HG03103 (cell line): Measurements from ENCODE around the gene AKR7A2.
"Not testable (repeated sequence)": the region's sequence is repeated elsewhere in the genome, so short reads cannot be mapped to it uniquely, and the experiment has no call there.

Source experiments
- ATAC-seq: cut with Tn5 transposase; IDR thresholded peaks from one replicate; pipeline ENCODE4 v1.9.1; 2021; ENCODE audit warnings: low read depth; ENCODE audit not compliant: unreplicated experiment

AKR7A2 gene

GRCh38 chr1:19308509-19308907, 3.4 kb downstream of the AKR7A2 start:
- no peak for ATAC-seq

DNA sequence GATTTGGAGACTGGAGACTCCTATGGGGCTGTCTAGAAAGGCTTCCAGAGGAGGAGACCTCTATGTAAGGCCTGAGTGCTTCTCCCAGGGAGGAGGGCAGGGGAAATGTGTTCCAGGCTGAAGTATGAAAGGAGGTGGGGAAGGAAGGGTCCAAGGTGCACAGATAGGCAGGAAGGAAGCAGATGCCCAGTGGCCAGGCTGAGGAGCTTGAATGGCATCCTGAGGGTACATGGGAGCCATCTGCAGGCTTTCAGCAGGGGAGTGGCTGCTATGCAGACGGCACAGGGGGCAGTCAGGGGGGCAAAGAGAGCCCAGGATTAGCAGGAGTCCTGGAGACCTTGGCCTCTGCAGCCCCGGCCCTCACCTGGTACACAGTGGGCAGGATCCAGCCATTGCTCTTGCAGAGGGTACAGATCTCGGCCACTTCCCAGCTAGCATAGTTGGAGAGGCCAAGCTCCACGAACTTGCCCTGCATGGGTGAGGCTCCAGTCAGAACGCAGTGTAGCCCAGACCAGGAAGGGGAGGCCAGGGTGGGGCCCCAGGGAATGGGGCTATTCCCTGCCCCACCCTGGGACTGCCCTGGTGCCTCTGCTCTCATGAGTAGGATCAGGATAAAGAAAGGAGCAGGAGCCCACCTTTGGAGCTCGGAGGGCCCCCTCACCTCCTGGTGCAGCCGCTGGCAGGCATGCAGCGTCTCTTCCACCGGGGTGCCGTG, 4.0 kb downstream of the AKR7A2 start:
- no peak for ATAC-seq

DNA sequence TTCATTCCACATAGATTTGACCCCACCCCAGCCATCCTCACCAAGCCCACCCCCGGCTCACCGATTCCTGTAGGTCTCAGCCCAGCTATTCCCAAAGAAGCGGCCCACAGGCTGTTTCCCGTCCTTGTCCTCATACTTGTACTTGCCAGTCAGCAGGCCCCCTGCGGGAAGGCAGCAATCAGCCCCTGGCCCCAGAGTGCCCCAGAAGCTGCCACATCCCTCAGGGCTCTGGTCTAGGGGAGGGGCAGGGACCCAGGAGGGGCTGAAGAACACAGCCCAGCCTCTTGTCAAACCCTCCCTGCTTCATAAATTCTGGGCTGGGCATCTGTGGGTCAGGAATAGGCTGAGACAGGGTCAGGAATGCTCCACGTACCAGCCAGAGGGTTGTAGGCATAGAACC, 5.0 kb downstream of the AKR7A2 start:
- ATAC-seq, result no peak

GRCh38 chr1:19305880-19306279, 6.1 kb downstream of the AKR7A2 start:
- no peak for ATAC-seq

GRCh38 chr1:19304081-19304480, 7.9 kb downstream of the AKR7A2 start:
- ATAC-seq, result not testable (repeated sequence)

- ATAC-seq, result no peak
Measured at GRCh38 chr1:19300211-19300610, 11.7 kb downstream of the AKR7A2 start.

DNA sequence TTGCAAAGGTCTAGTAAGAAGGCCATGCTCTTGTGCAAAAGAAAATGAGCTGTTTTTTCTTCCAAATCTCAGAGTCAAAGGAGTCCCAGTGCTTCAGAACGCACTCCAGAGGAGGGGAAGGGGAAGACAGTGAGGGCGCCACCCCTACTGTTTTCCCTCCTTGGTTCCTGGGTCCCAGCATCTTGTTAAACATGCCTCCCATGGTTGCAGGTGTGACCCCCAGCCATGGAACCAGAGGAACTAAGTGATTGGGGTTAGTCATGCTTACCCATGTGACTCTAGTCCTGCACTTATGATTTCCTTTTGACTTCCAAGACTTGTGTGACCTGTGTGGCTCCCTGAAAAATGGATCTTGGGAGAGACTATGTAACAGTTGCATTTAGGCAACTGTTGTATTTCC, 17.3 kb downstream of the AKR7A2 start:
- no peak for ATAC-seq

DNA sequence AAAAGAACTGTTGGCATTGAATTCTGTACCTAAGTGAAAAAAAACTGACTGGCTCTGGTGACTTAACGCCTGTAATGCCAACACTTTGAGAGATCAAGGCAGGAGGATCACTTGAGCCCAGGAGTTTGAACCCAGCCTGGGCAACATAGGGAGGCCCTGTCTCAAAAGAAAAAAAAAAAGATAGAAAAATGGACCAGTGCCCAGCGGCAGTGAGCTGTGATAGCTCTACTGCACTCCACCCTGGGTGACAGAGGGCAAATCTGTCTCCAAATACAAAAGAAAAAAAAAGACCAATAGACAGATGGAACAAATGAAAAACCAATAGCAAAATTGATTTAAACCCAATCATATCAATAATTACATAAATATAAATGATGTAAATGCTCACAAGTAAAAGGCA, 22.7 kb downstream of the AKR7A2 start:
- no peak for ATAC-seq

DNA sequence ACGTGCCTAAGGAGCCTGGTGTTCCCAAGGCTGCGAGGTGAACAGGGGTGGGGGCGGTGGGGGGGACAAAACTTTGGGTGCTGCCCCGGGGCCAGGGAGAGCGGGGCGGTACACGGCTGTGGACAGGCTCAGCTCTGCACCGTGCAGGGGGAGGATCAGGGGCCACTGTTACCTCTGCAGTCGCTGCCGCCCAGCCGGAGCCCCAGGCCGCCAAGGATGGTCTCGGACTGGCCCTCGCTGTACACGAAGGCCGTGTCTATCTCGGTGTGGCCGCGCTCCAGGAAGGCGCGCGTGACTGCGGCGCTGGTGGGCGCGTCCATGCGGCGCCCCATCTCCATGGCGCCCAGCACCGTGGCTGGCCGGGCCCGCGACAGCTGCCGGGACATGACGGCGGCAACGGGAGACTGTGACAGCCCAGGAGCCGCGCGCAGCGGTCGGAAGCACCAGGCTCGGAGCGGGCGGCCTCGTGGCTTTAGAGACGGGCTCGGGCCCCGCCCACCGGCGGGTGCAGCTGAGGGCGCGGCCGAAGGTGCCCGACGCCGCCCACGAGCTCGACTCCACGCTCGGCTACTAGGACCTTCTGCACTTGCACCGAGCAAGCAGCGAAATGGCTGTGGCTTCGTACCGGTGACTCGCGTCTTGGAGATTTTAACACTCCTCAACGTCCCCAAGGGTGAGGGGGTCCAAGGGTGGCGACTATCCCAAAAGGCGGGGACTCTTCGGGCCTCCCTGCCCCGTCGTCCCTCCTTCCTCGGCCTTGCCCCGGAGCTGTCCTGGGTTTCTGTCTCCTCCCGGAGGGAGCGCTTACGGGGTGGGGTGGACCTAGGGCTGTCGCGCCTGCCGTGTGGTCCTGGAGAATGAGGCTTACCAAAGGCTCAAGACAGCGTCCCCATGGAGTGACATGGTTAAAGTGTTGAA, 23.4 kb downstream of the AKR7A2 start, which contains the start of gene AKR7A3:
AKR7A3 (minus strand) TSS at position 447 of the 918 bp plus-strand sequence; CDS start at position 386, 61 bp downstream.
- not testable (repeated sequence) for ATAC-seq

GRCh38 chr1:19287436-19288185, 24.3 kb downstream of the AKR7A2 start:
- no peak for ATAC-seq

GRCh38 chr1:19285807-19286206, 26.1 kb downstream of the AKR7A2 start:
- not testable (repeated sequence) for ATAC-seq

- not testable (repeated sequence) for ATAC-seq
Measured at GRCh38 chr1:19285366-19285765, 26.6 kb downstream of the AKR7A2 start.

- no peak for ATAC-seq
Measured at GRCh38 chr1:19284881-19285280, 27.1 kb downstream of the AKR7A2 start.

DNA sequence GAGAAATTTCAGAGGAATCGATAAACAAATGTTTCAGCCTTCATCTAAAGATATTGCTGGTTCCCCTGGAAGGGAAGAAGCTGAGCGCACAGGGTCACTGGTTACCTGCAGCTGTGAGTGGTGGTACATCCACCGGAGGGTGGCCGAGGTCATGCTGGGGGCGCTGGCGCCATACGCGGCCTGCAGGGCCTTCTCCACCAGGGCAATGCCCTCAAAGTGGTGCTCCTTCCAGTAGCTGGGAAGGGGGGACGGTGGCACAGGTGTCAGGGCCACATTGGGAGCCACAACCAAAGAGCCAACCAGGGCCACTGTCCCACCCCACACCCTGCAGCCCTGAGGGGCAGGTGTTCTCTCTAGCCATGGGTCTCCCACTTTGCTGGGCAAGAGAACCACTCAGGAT, 28.1 kb downstream of the AKR7A2 start:
- no peak for ATAC-seq

DNA sequence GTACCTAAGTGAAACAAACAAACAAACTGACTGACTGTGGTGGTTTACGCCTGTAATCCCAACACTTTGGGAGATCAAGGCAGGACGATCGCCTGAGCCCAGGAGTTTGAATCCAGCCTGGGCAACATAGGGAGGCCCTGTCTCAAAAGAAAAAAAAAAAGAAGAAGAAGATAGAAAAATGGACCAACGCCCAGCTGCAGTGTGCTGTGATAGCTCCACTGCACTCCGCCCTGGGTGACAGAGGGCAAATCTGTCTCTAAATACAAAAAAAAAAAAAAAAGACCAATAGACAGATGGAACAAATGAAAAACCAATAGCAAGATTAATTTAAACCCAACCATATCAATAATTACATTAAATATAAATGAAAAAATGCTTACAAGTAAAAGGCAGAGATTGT, 37.3 kb downstream of the AKR7A2 start:
- no peak for ATAC-seq

DNA sequence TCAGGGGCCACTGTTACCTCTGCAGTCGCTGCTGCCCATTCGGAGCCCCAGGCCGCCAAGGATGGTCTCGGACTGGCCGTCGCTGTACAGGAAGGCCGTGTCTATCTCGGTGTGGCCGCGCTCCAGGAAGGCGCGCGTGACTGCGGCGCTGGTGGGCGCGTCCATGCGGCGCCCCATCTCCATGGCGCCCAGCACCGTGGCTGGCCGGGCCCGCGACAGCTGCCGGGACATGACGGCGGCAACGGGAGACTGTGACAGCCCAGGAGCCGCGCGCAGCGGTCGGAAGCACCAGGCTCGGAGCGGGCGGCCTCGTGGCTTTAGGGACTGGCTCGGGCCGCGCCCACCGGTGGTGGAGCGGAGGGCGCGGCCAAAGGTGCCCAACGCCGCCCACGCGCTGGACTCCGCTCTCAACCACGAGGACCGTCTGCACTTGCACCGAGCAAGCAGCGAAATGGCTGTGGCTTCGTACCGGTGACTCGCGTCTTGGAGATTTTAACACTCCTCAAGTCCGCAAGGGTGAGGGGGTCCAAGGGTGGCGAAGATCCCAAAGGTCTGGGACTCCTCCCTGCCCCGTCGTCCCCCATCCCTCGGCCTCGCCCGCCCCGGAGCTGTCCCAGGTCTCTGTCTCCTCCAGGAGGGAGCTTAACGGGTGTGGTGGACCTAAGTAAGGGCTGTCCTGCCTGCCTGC, 38.0 kb downstream of the AKR7A2 start:
- ATAC-seq, result not testable (repeated sequence)

GRCh38 chr1:19273106-19273843, 38.7 kb downstream of the AKR7A2 start:
- no peak for ATAC-seq

DNA sequence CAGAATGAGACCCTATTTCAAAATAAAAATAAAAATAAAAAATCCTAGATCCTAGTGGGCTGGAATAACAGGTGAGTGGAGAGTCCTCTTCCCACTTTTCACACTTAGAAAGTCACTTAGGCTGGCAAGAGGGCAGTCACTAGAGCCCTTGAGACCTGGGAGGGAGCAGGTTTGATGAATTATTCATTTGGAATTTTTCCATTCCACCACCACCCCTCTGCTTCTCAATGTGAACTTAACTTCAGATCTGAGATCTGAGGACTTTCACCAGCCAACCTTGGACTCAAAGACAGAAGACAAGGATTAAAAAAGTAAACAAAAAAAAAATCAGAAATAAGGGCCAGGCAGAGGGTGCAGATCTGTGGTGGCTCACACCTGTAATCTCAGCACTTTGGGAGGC, 39.9 kb downstream of the AKR7A2 start:
- ATAC-seq, result no peak

DNA sequence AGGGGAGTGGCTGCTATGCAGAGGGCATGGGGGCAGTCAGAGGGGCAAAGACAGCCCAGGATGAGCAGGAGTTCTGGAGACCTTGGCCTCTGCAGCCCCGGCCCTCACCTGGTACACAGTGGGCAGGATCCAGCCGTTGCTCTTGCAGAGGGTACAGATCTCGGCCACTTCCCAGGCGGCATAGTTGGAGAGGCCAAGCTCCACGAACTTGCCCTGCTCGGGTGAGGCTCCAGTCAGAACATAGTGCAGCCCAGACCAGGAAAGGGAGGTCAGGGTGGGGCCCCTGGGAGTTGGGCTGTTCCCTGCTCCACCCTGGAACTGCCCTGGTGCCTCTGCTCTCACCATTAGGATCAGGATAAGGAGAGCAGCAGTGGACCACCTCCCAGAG, 41.6 kb downstream of the AKR7A2 start:
- ATAC-seq, result not testable (repeated sequence)
